Stimulated activated CD8-positive, alpha-beta memory T cell treated with anti-CD3 and anti-CD28 coated beads, Interleukin-15, amount 100 ng/mL, for 4 hours (primary cell): Measurements from ENCODE around the gene S100A11.
A peak's percentile ranks its signal among the peaks of the same experiment; 100 is the strongest.

ENCODE experiments used
- DNase-seq, 2 donors: peaks; one replicate each; pipeline ENCODE4 v3.0.0-alpha.2; 2020; ENCODE audit warnings: low read depth in 2 of 2

S100A11 gene

DNA sequence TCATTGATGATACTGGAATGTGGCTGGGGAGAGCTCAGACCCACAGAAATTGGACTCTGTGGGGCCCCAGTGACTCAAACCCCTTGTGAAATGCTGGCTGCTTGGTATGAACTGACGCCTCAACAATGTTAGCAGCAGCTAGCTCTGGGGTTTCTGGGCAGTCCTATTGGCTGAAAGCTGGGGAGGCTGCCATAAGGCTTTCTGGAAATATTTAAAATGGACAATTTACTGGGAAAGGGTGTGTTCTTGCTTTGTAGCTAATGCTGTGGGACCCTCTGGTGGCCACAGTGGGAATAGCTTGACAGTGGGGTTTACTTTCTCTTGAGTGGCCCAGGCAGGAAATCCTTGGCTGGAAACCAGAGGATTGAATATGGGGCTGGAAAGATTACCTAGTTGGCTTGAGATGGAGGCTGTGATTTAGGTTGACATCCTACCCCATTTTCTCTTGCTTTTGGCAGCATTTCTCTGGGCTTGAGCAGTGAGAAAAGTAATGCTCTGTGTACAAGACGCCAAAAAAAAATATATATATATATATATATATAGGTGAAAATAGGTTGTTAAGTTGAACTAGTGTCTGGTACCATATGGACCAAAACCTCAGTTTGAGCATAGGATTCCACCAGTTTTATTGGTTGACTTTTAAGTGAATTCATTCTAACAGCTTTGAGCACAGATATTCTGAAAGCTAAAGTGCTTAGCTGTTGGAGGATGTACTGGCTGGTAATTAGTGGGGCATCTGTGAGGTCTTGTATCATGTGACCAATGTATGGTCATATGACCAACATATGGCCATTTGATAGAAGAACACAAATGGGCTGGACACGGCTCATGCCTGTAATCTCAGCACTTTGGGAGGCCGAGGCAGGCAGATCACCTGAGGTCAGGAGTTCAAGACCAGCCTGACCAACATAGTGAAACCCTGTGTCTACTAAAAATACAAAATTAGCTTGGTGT, 34.9 kb downstream of the S100A11 start:
- DNase-seq, result peak in 1 of 2 donors; percentile 59

DNA sequence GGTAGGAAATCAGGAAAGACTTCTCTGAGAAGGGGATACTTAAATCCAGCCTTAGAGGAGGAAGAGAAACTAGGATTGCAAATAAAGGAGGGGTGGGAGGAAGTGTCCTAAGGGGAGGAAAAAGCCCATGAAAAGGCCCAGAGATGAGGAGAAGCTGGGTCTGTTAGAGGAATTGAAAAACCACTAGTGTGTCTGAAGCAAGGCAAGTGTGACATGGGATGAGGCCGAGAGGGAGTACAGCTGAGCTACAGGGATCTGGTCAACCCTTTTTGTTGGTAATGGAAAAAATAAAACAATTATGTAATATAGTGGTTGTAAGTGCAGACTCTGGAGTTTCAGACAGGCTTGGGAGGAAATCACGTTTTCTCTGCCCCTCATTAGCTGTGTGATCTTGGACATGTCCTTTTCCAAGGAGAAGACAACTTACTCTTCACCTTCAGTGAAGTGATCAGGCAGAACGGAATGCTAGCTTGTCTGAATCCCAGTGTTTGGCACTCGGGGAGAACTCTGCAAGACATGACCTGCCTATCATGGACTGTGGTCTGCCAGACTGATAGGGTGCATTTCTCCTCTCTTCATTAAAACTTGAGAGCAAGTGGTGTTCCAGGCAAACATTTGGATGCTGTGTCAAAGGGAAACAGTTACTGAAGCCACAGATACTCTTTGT, 35.7 kb downstream of the S100A11 start:
- DNase-seq, result no peak

DNA sequence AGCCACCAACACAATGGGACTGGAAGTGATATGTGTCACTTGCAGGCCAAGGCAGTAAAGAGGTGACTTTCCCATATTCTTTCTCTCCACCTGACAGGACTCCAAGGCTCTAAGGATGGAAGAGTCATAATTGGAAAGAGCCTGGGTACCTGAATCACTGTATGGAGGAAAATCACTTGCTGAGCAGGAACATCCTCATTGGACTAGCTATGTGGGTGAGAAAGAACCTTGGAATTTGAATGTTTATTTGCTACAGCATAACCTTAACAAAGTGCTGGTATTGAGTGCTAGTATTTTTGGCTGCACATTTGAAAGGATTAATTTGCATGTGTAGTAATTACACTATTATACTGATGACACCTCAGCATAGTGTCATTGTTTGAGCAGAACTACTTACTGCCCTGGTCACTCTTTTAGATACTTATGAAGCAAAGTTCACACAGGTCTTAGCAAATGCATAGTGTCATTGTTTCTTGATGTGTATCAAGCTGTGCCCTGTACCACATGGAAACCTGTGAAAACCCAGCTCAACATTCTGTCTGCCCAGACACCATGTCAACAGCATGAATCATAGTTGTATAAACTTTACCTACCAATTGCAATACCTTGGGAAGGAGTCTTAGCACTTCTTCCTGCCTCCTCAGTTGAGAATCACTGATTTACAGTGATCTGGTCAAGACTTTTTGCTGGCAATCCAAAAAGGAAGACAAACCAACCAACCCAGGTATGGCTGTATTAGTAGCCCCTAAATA, 38.0 kb downstream of the S100A11 start:
- DNase-seq, result no peak

DNA sequence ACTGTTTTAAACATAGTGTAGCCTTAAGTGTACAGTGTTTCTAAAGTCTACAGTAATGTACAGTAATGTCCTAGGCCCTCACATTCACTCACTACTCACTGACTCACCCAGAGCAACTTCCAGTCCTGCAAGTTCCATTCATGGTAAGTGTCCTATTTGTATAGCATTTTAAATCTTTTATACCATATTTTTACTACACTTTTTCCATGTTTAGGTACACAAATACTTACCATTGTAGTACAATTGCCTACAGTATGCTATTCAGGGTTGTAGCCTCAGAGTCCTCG, 39.6 kb downstream of the S100A11 start:
- DNase-seq, result no peak

DNA sequence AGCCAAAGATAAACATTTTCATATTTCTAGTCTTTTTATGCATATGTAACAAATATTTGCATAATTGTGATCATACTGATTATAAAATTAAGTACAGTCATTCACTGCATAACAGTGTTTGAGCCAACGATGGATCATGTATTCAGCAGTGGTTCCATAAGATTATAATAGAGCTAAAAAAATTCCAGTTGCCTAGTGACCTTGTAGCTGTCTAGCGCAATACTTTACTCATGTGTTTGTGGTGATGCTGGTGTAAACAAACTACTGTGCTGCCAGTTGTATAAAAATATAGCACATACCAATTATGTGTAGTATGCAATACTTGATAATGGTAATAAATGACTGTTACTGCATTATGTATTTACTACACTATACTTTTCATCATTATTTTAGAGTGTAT, 41.0 kb downstream of the S100A11 start:
- DNase-seq, result no peak

DNA sequence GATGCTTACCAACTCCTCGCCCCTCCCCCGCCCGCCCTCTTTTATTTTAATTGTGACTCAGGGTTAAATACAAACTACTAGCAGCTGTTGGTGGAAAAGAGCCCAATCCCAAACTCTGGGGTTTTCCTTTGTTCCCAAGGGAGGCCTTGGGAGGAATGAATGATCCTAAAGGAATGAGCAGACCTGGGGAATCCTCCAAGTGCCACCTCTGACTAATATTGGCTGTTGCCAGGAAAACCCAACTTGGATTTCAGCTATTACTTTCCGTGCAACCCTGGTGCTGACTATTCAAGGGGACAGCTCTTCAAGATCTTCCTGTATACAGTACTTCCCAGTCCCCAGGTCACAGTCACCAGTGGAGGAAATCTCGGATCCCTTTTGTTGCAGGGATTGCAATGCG, 41.8 kb downstream of the S100A11 start:
- no peak for DNase-seq

DNA sequence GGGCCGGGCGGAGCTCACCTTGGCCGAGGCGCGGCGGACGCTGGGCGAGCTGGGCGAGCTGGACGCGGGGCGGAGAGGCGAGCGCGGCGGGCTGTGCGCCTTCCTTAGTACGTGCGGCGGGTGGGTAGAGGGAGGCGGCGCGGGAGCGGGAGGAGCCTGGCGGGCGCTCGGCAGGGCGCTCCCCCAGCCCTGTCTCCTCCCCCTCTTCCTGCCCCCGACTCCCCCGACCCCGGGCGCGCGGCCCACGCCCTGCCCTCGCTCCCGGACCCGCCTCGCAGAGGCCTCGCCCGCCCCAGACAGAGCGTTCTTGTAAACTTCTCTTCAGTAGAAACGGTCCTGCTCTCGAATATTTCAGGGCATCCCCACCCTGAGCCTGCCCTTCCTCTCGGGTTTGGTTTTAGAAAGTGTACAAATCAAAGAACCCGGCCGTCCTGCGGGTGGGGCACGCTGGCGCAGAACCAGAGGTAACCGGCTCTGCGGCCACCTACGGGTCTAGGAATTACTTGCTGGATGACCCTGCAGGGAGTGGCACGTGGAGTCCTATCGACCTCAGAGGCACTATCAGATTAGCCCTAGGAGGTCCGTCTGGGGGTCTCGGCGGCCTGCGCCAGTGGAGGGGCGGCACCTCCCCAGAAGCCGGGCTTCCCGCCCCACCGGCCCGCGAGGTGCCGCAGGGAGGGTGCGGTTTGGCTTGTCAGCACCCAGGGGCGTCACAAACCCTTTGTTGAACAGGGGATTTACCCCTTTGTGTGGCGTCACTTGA, 42.9 kb downstream of the S100A11 start, which contains the start of gene S100A10:
Gene S100A10, minus strand, starts transcription at position 126 of the 763 bp plus-strand sequence. CDS start 7,629 bp downstream, outside the sequence.
- DNase-seq, result peak; percentile 58 to 65

DNA sequence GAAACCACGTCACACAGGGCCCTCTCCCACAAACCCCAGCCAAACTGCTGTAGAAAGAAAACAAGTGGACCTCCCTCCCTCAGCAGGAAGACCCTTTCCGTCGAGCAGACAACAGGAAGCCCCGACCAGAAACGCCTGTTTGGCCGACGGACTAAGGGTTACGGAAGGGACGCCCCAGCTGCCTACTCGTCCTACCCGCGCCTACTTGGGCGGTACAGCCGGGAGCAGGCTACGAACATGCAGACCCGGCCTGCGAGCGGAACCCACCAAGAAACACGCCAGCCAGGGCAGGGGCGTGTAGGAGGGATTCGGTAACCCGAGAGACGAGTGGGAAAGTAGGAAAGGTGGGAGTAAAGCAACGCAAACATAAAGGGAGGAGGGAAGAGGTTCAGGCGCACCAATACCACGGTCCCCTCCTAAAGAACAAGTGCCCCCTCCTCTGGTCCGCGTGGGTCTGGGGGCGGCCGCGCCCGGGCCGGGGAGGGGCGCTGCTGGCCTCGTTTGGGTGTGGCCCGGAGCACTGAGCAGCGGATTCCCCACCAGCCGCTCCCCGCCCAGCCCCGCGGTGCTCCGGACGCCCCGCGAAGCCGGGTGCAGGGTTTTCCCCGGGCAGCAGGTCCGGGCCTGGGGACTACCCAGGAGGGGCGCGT, 43.6 kb downstream of the S100A11 start:
- DNase-seq, result no peak

DNA sequence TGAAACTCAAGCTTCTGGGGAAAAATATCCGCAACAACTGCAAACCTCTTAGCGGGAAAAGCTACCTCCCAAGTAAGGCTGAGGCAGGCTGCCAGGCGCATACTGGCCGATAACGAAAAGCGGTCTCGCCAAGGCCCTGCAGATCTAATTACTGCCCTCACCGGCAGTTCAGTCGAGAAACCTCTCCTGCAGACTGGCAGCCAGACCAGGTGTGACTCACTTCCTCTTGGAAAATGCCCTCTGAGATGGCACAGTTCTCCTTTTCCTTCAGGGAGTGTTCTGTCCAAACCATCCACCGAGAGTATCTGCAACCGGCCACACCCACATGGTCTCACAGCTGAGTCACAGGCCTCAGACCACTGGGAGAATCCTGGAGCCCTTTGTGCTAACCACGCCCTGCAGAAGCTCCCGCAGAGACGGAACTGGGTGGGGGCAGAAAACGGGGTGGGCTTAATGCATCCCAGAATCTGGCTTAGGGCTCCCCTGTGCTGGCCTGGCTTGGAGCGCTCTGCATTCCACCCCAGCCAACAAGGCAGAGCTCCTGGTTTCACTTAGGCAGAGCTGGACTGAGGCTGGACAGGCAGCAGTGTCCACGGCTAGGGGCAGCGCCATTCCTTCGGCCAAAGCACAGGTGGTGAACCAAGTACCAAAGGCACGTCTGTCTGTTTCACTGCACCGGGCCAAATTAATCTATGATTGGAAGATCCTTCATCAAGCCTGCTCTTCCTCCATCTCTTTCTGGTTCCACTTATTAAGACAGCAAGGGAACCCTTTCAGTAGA, 44.3 kb downstream of the S100A11 start:
- no peak for DNase-seq

DNA sequence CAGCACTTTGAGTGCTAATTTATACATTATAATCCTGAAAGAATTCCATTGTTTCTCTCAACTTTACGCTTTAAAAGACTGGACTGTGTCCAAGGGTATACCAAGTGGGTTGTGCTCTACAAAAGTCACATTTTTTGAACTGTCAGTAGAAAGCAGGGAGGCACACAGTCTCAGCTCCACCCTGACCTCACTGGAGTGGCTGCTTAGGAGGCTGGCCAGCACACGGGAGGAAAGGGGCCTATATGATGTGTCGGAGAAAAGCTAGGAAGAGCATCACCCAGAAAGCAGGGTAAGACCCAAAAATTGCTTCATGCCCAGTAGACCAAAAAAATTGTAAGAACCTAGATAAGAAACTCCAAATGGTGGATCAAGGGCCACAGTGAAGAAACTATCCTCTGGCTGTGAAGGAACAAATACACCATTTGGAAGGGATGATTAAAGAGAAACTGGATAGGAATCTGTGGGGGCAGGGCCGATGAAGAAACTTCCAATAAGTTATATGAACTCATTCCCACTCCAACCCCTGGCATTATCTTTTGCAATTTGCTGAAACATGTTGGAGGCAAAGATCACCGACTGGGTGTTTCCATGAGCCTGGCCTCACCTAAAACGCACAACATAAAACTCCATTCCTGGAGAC, 45.0 kb downstream of the S100A11 start:
- DNase-seq, result no peak

DNA sequence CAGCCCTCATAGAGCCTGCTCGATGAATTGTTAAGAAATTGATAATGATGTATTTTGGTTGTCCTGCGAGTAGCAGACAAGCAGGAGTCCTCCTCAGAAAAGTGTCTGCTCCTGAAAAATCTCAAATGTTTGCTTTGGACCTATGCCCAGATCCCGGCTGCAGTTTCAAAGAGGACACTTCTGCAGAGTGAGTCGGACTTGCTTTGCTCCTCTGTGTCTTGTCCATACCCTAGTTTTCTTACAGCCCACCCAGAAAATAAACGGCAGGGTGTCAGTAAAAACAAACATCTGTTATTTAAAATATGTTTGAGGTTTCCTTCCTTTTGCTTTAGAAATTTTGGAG, 46.0 kb downstream of the S100A11 start:
- no peak for DNase-seq

DNA sequence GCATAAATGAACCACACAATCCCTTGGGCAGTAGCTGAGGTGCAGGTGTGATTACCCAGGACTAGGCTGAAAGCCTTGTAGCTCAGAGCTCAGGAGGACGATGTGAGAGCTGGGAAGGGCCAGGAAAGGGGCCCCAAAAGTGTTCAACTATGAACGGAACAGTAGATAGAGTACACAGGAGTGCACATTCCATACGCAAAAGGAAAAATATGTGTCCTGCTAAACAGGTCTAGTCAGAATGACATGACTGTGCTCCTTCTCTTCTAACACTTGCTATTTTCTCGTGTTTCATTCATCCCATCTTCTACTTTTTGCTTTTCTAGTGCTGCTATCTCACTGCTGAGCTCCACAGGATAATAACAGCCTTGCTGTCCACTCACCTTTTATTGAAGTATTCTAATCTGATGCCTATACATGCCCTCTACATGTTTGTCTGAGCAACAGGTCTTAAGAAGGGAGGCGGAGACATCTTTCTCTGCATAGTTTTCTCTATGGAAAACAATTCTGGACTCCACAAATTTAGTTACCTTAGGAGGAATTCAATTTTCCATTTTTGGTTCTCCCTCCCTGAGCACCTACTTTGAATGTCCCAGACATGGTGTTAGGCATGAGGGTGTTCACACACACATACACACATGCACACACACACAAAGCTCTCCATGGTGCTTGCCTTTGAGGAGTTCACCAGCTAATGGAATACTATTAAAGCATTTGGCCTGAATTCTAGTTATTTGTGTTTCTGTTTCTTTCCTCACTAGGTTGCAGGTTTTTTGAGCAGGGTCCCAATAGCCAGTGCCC, 46.5 kb downstream of the S100A11 start:
- no peak for DNase-seq

DNA sequence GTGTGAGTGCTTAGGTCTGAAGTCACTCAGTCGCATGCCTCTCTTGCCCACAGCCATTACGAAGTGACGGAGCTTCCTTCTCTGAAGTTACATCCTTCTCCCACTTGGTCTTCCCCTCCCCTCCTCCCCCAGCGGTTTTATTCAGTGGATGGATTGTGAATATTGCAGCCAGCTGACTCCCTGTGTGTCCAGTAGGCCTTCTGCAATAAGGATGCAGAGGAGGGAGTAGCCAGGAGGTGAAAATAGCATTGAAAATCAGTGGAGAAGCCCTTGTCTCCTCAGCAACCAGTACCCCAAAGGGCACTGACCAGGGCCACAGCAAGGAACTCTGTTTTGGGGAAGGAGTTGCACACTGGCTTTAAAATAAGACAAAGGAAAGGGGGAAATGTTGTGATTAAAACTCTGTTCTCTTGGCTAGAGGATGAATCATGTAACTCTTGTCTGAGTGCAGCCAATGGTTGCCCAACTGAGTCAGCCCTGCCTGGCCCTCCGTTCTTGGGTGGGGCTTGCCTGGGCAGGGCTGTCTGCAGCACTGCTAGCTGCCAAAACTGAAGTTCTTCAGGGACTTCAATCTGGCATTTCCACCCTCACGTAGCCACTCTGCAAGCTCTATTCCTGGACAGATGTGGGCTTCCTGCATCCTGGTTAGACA, 47.5 kb downstream of the S100A11 start:
- no peak for DNase-seq

DNA sequence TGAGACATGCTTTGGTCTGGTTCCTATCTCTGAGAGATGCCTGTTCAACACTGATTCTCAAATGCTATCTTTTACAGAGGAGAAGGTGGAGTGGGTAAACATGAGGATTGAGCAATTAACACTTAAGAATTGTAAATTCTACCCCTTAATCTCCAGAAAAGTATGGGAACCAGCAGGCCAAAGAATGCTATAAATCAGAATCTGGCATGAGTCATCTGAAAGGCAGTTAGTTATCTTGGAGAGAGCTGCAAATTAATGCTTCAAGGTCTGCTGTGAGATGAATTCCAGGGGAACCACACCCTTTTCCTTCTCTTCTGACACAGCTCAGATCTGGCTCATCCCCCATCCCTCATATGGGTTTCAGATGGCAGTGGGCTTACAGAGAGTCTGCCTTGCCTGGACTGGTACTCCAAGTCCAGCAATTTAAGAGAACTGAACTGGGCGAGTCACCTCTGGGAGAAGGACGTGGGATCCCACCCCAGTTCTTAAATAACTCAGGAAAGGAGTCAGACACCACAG, 48.3 kb downstream of the S100A11 start:
- DNase-seq, result no peak

DNA sequence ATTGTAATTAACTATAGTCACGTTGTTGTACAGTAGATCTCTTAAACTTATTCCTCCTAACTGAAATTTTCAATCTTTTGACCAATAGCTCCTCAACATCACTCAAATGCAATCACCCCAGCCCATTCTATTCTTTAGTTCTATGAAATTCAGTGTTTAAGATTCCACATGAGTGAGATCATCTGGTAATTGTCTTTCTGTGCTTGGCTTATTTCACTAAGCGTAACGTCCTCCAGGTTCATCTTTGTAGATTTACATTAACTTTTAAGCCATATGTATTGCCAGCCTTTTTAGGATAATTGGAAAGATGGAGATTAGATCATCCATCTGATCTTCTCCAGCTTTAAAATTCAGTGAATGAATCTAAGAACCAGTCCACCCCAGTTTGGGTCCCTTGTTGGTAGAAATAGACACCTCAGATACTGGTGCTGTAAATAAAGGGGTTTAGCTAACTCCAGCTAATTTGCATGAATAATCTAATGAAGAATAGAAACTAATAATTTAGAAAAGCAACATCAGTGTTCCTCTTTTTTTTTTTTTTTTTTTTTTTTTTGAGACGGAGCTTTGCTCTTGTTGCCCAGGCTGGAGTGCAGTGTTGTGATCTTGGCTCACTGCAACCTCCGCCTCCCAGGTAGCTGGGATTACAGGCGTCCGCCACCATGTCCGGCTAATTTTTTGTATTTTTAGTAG, 50.2 kb downstream of the S100A11 start:
- DNase-seq, result no peak

DNA sequence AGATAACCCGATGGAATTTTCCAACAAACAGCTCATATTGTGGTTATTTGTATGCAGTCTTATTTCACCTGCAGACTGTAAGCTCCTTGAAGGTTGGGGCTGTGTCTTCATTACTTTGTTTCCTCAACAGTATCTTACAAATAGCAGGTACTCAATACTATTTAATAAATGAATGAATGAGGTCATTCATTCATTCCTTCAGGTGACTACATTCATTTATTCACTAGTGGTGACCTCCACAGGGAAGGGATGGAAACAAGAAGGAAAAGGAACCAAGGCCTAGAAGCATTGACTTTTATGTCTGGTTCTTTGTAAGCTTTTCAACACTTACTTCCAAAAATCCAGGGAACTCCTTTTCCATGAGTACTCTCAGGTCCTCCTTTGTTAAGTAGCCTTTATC, 51.0 kb downstream of the S100A11 start:
- DNase-seq, result no peak

DNA sequence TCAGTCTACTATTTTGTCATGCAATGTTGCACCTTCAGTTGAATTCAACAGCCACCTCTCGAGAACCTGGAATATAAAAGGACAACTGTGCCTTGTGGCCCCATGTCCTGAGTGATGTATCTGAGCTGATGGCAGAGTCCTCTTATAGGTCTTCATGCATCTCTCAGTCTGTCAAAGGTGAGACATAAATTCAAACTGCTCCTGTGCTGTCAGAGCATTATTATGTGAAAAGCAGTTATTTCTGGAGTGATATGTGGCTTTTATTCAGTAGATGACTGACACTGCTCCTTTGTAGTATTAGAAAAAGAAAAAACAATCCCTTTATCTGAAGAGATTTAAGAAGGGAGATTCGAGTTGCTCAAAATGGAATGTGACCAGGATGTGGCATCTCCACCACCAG, 51.5 kb downstream of the S100A11 start:
- DNase-seq, result no peak
